Breast epithelium (tissue), 3 donors: ENCODE results near the gene DNASE1.

Experiments used
- CTCF ChIP-seq, 3 donors: fragments of 450-650 bp; IDR thresholded peaks; one replicate each; pipeline ENCODE4 v1.5.1; 2016 to 2017; ENCODE audit warnings: antibody characterized with exemption in 3 of 3, mild to moderate bottlenecking in 3 of 3, moderate library complexity in 3 of 3
- POLR2A ChIP-seq: fragments of 450-650 bp; IDR thresholded peaks from one replicate; pipeline ENCODE4 v1.6.1; 2016; ENCODE audit warnings: antibody characterized with exemption, mild to moderate bottlenecking, moderate library complexity
- POLR2AphosphoS5 ChIP-seq, 3 donors: sonication (generic); formaldehyde crosslinking; IDR thresholded peaks; one replicate each; pipeline ENCODE4 v1.6.1; 2017; ENCODE audit warnings: antibody characterized with exemption in 3 of 3

DNA sequence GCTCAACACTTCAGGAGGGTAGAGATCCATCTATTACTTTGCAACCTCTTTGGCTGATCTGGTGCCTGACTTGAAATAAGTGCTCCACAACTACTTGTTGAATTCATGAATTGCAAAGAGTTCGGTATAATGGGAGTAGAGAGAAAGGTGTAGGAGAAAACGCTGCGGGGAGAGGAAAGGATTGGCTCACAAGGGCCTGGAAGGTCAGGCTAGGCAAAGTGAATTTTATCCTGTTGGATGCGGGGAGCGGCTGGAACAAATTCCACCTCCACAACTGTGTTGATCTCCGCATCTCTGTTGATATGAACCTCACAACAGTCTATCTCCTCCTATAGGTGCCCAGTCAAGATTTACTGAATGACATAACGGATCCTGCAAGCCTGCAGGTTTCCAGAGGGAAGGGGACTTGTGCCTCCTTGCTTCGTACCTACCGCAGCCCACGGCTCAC lies 43.8 kb upstream of the DNASE1 start:
- no peak for TF ChIP-seq CTCF (IDR thresholded peaks at IDR 0.05)
- TF ChIP-seq POLR2AphosphoS5 (IDR thresholded peaks at IDR 0.05), result no peak
- no peak for TF ChIP-seq POLR2A
